Measurements from ENCODE around the gene KLC1. TPM values are rescaled to one million over a fixed set of nuclear protein-coding genes. Genes with fewer than 3 reads are reported as not detected.

The KLC1 gene
- total and polyA plus RNA-seq, 10 of the 15 experiments (the other 5 are each of a cell fraction or from before 2014, with no cell fraction given), result 5.5 to 137 (median 76.1) TPM

DNA sequence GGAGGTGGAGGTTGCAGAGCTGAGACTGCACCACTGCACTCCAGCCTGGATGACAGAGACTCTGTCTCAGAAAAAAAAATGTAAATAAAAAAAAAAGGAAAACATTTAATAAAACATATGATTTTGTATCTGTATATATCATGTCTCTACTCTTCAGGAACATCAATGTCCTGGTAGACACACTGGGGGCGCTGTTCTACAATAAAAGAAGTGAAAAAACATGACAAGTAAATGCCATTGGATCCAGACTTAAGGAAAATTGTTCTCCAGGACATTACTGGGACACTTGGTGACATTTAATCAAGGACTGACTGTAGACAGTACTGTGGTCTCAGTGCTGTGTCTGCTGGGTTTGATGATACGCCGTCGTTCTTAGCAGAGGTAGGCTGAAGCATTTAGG lies 15.5 kb upstream of the KLC1 start:
- BruUV-seq (replicated peaks), result no TSS peak
- Histone ChIP-seq H4K20me1 (ENCODE audit: control insufficient read depth, insufficient read depth) (no peaks in the 10 kb centered on the region), H3K4me2 (ENCODE audit: control insufficient read depth, insufficient read depth) (no peak overlapping the region), H3K27ac (ENCODE audit: control insufficient read depth, insufficient read depth) (no peak overlapping the region), H3K27me3 (replicated peaks in 1 of 2; ENCODE audit: control insufficient read depth in 2 of 2, insufficient read depth in 2 of 2, low read length in 1 of 2) (no peaks in the 10 kb centered on the region), H3K9ac (ENCODE audit: control insufficient read depth, insufficient read depth, low read length) (no peak overlapping the region), H3K79me2 (ENCODE audit: control insufficient read depth, insufficient read depth, low read length) (no peaks in the 10 kb centered on the region), H3K4me1 (ENCODE audit: control insufficient read depth, insufficient read depth, low read length) (no peaks in the 10 kb centered on the region), H2AFZ (ENCODE audit: control insufficient read depth, low read depth, low read length) (no peak overlapping the region), H3K9me3 (replicated peaks; ENCODE audit: control insufficient read depth, insufficient read depth, low read length) (peaks cover 6% of the 10 kb centered on the region; the same call in 2 of the 3 replicates), H3K36me3 (ENCODE audit: control insufficient read depth in 2 of 2, insufficient read depth in 2 of 2, low read length in 1 of 2) (no peaks in the 10 kb centered on the region), H3K4me3 (no peak overlapping the region)
- intact Hi-C loops (cut with micrococcal nuclease; ENCODE audit: unreplicated experiment), result no loop called here
- ATAC-seq (no peak), DNase-seq (ENCODE audit: low read depth, low spot score) (no peak), FAIRE-seq (no peak)
- in situ Hi-C loops (cut with MboI), result no loop called here
- ChIA-PET SMC1A (ENCODE audit: uncharacterized antibody, unreplicated experiment) (interaction anchor here (1.7 kb wide), 1 partner anchor 119 kb away, joined by 3 read pairs; no protein-coding TSS in a partner anchor), POLR2A (no interaction called here), RAD21 (ENCODE audit: unreplicated experiment) (no interaction called here), CTCF (interaction anchor here (1.4 to 2.2 kb wide), 3 partner anchors 63 to 202 kb away, joined by 3 to 10 read pairs (median 4); no protein-coding TSS in a partner anchor)
- 69% methylated on average over 4 of the region's 4 CpGs for WGBS (ENCODE audit: insufficient coverage, insufficient replicate concordance, low lambda C conversion rate, missing lambda C conversion rate)
- TF ChIP-seq RAD21 (IDR thresholded peaks at IDR 0.05; ENCODE audit: insufficient read depth, low read depth, low read length) (peak; percentile 34), ESRRA (IDR thresholded peaks at IDR 0.05; ENCODE audit: low read length) (no peak), JUND (IDR thresholded peaks at IDR 0.05; ENCODE audit: low read depth, low read length) (no peak), EP300 (IDR thresholded peaks at IDR 0.05; ENCODE audit: borderline replicate concordance in 1 of 2, control insufficient read depth in 1 of 2, low read depth in 2 of 2, low read length in 2 of 2) (no peak), CBX3 (IDR thresholded peaks at IDR 0.05; ENCODE audit: borderline replicate concordance, low read depth) (no peak), ZNF24 (IDR thresholded peaks at IDR 0.05) (no peak), EZH2 (IDR thresholded peaks at IDR 0.05; ENCODE audit: borderline replicate concordance, control insufficient read depth, low read depth, low read length) (no peak), EGR1 (IDR thresholded peaks at IDR 0.05; ENCODE audit: borderline replicate concordance in 1 of 2, low read depth in 2 of 2, low read length in 2 of 2) (no peak)
- TF ChIP-seq, protein P1, sequence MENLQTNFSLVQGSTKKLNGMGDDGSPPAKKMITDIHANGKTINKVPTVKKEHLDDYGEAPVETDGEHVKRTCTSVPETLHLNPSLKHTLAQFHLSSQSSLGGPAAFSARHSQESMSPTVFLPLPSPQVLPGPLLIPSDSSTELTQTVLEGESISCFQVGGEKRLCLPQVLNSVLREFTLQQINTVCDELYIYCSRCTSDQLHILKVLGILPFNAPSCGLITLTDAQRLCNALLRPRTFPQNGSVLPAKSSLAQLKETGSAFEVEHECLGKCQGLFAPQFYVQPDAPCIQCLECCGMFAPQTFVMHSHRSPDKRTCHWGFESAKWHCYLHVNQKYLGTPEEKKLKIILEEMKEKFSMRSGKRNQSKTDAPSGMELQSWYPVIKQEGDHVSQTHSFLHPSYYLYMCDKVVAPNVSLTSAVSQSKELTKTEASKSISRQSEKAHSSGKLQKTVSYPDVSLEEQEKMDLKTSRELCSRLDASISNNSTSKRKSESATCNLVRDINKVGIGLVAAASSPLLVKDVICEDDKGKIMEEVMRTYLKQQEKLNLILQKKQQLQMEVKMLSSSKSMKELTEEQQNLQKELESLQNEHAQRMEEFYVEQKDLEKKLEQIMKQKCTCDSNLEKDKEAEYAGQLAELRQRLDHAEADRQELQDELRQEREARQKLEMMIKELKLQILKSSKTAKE (IDR thresholded peaks at IDR 0.05; ENCODE audit: low read depth, poor library complexity, severe bottlenecking), result no peak
- TF ChIP-seq, protein P2, sequence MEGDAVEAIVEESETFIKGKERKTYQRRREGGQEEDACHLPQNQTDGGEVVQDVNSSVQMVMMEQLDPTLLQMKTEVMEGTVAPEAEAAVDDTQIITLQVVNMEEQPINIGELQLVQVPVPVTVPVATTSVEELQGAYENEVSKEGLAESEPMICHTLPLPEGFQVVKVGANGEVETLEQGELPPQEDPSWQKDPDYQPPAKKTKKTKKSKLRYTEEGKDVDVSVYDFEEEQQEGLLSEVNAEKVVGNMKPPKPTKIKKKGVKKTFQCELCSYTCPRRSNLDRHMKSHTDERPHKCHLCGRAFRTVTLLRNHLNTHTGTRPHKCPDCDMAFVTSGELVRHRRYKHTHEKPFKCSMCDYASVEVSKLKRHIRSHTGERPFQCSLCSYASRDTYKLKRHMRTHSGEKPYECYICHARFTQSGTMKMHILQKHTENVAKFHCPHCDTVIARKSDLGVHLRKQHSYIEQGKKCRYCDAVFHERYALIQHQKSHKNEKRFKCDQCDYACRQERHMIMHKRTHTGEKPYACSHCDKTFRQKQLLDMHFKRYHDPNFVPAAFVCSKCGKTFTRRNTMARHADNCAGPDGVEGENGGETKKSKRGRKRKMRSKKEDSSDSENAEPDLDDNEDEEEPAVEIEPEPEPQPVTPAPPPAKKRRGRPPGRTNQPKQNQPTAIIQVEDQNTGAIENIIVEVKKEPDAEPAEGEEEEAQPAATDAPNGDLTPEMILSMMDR (IDR thresholded peaks at IDR 0.05 in 2 of 3, conservative IDR thresholded peaks at IDR 0.05 in 1 of 3; ENCODE audit: control insufficient read depth in 2 of 3, extremely low read depth in 1 of 3, insufficient read depth in 1 of 3, low read depth in 3 of 3, low read length in 3 of 3), result peak; percentile 17 to 49 (median 28); a peak in 3 of 6 replicates

Data from GM12878 (cell line).